K562 (cell line): ENCODE results near the gene MAML3. TPM values are rescaled to one million over a fixed set of nuclear protein-coding genes. Genes with fewer than 3 reads are reported as not detected.

Experiments
- ATAC-seq: fragments of 200-7000 bp; cut with Tn5 transposase; 3 replicates; pipeline ENCODE4 v1.9.1; 2020; ENCODE audit warnings: moderate library complexity
- BruUV-seq: library from RNA; stranded (reverse); fragments of 400-500 nt; replicated peaks from 2 replicates; lab custom pipeline; 2021; lab: Mats Ljungman, UMichigan
- CTCF ChIA-PET: fragments of 300-600 bp; formaldehyde crosslinking; extraction: SDS; loops from one replicate; lab custom pipeline; 2021; ENCODE audit warnings: low intra/inter-chr PET ratio; lab: Yijun Ruan, JAX
- POLR2A ChIA-PET: fragments of 300-600, 350-650 bp; sonication (Branson Sonifier 250); formaldehyde crosslinking; extraction: SDS; loops from one replicate; lab custom pipeline; 2021; ENCODE audit warnings: antibody characterized with exemption, inconsistent platforms; lab: Yijun Ruan, JAX
- DNase-seq, 4 experiments: peaks; one replicate each; pipeline versions ENCODE4 v3.0.0 to v3.0.0-alpha.2; 2011 to 2018; ENCODE audit warnings: low spot score in 3 of 4, mixed read lengths in 3 of 4; ENCODE audit errors: extremely low read depth in 1 of 4
- FAIRE-seq: peaks from 2 replicates; lab custom pipeline; 2011; peaks lifted over from hg19 to GRCh38; lab: Jason Lieb, UNC
- H2AFZ ChIP-seq: 2 replicates; pipeline ENCODE4 v1.6.0; 2011; ENCODE audit warnings: low read depth, low read length, control low read depth, inconsistent platforms
- H3K27ac ChIP-seq: fragments of 200-600 bp; 3 replicates; pipeline ENCODE4 v1.8.0; 2011; ENCODE audit warnings: low read depth, mild to moderate bottlenecking, control low read depth, inconsistent platforms, low read length, moderate library complexity, mixed read lengths; ENCODE audit errors: extremely low read depth
- H3K27me3 ChIP-seq, 2 experiments: fragments of 300-600 bp in 1 of 2; 2 replicates in 1 of 2; 3 replicates in 1 of 2; pipeline versions ENCODE4 v1.6.0 to v1.8.0; 2011; ENCODE audit warnings: inconsistent platforms in 2 of 2, low read length in 2 of 2, mild to moderate bottlenecking in 1 of 2, mixed read lengths in 1 of 2, moderate library complexity in 1 of 2; ENCODE audit not compliant: control insufficient read depth in 2 of 2, insufficient read depth in 2 of 2
- H3K36me3 ChIP-seq: fragments of 300-600 bp; 3 replicates; pipeline ENCODE4 v1.8.0; 2011; ENCODE audit warnings: mild to moderate bottlenecking, low read length, inconsistent platforms; ENCODE audit not compliant: control insufficient read depth, insufficient read depth
- H3K4me1 ChIP-seq, 2 experiments: fragments of 200-600 bp in 1 of 2; replicated peaks in 1 of 2; 2 replicates in 1 of 2; 3 replicates in 1 of 2; pipeline versions ENCODE4 v1.5.1 to v1.8.0; 2011; ENCODE audit warnings: inconsistent platforms in 2 of 2, low read length in 2 of 2, mild to moderate bottlenecking in 1 of 2, mixed read lengths in 1 of 2, moderate library complexity in 1 of 2; ENCODE audit not compliant: control insufficient read depth in 2 of 2, insufficient read depth in 2 of 2
- H3K4me2 ChIP-seq: 2 replicates; pipeline ENCODE4 v1.6.1; 2011; ENCODE audit warnings: low read length, control low read depth, inconsistent platforms, mixed read lengths; ENCODE audit not compliant: insufficient read depth
- H3K4me3 ChIP-seq: fragments of 200-600 bp; sonication (generic), shearing (Covaris generic); 2 replicates; pipeline ENCODE4 v1.5.1; 2016; ENCODE audit warnings: control low read depth, inconsistent platforms
- H3K79me2 ChIP-seq: fragments of 200-600 bp; 3 replicates; pipeline ENCODE4 v1.8.0; 2011; ENCODE audit warnings: low read length, inconsistent platforms; ENCODE audit not compliant: control insufficient read depth, insufficient read depth
- H3K9ac ChIP-seq, 2 experiments: 2 replicates each; pipeline versions ENCODE4 v1.6.0 to v1.6.1; 2011; ENCODE audit warnings: low read depth in 2 of 2, low read length in 2 of 2, control low read depth in 1 of 2, inconsistent platforms in 1 of 2, mild to moderate bottlenecking in 1 of 2, mixed read lengths in 1 of 2; ENCODE audit not compliant: insufficient read depth in 1 of 2
- H3K9me1 ChIP-seq: one replicate; pipeline ENCODE4 v1.6.0; 2011; ENCODE audit warnings: inconsistent platforms, mild to moderate bottlenecking, low read length, moderate library complexity; ENCODE audit not compliant: control insufficient read depth, insufficient read depth
- H3K9me3 ChIP-seq: replicated peaks from 2 replicates; pipeline ENCODE4 v1.5.1; 2011; ENCODE audit warnings: low read depth, low read length, inconsistent platforms; ENCODE audit not compliant: control insufficient read depth, insufficient read depth
- H4K20me1 ChIP-seq: replicated peaks from 2 replicates; pipeline ENCODE4 v1.6.1; 2011; ENCODE audit warnings: low read length, inconsistent platforms, mixed read lengths; ENCODE audit not compliant: control insufficient read depth, insufficient read depth
- CBX8 ChIP-seq: fragments of 200-600 bp; sonication (generic); IDR thresholded peaks from 2 replicates; pipeline ENCODE4 v1.6.1; 2012; ENCODE audit warnings: borderline replicate concordance, mixed run types, low read depth, mild to moderate bottlenecking, moderate library complexity, mixed read lengths, low read length, control low read depth, inconsistent platforms; ENCODE audit not compliant: poor library complexity, severe bottlenecking; ENCODE audit errors: extremely low read depth
- CCAR2 ChIP-seq: fragments of 200-400 bp; formaldehyde crosslinking; IDR thresholded peaks from 2 replicates; pipeline ENCODE4 v1.6.1; 2017; ENCODE audit warnings: mild to moderate bottlenecking, low read depth, low read length
- CCNT2 ChIP-seq: IDR thresholded peaks from 2 replicates; pipeline ENCODE4 v1.6.1; 2011; ENCODE audit warnings: borderline replicate concordance, low read depth, mild to moderate bottlenecking, moderate library complexity, mixed read lengths, low read length; ENCODE audit not compliant: insufficient read length; ENCODE audit errors: extremely low read depth
- FOXJ2 ChIP-seq: fragments of 200-800 bp; sonication (Bioruptor generic); IDR thresholded peaks from 2 replicates; pipeline ENCODE4 v1.6.1; 2016; ENCODE audit warnings: missing genetic modification characterization, missing compliant biosample characterization
- GATAD2A ChIP-seq: fragments of 450-650 bp; IDR thresholded peaks from 2 replicates; pipeline ENCODE4 v1.6.1; 2017
- JUN ChIP-seq, 2 experiments: sonication (generic) in 1 of 2; formaldehyde crosslinking in 1 of 2; IDR thresholded peaks; 2 replicates each; pipeline versions ENCODE4 v1.6.1 to v1.8.0; 2012 to 2022; ENCODE audit warnings: borderline replicate concordance in 2 of 2, mild to moderate bottlenecking in 2 of 2, improper control_type of control experiment in 1 of 2, low read depth in 1 of 2, low read length in 1 of 2, missing genetic modification reagents in 1 of 2
- NR2C1 ChIP-seq, 2 experiments: fragments of 450-650 bp; IDR thresholded peaks; 2 replicates each; pipeline ENCODE4 v1.6.1; 2017; ENCODE audit warnings: mild to moderate bottlenecking in 2 of 2, antibody characterized with exemption in 1 of 2, inconsistent platforms in 1 of 2, missing compliant biosample characterization in 1 of 2, missing genetic modification characterization in 1 of 2
- SP2 ChIP-seq: IDR thresholded peaks from 2 replicates; pipeline ENCODE4 v1.6.1; 2011; ENCODE audit warnings: mild to moderate bottlenecking, low read depth, low read length, moderate library complexity; ENCODE audit not compliant: poor library complexity, severe bottlenecking; ENCODE audit errors: extremely low read depth
- TFAM ChIP-seq: fragments of 250-450 bp; sonication (Bioruptor Pico); conservative IDR thresholded peaks from 2 replicates; pipeline ENCODE4 v1.5.0; 2021; ENCODE audit warnings: mild to moderate bottlenecking, moderate library complexity
- TRIM28 ChIP-seq: fragments of 450-650 bp; IDR thresholded peaks from 2 replicates; pipeline ENCODE4 v1.6.1; 2017
- ZKSCAN1 ChIP-seq: fragments of 150-350 bp; IDR thresholded peaks from 2 replicates; pipeline ENCODE4 v1.6.1; 2016; ENCODE audit warnings: low read depth, low read length
- ZSCAN32 ChIP-seq: fragments of 450-650 bp; formaldehyde crosslinking; IDR thresholded peaks from 2 replicates; pipeline ENCODE4 v1.4.0; 2020; ENCODE audit warnings: mild to moderate bottlenecking, moderate library complexity
- WGBS: fragments of 100-300 bp; shearing (Covaris generic); methylation state at CpG from one replicate; pipeline ENCODE4 v1.1.6; 2016; ENCODE audit warnings: low coverage, mixed read lengths; ENCODE audit not compliant: insufficient coverage; ENCODE audit errors: missing lambda C conversion rate; 5-methylcytosine and 5-hydroxymethylcytosine counted together
- in situ Hi-C: fragments of 300-500 bp; cut with MboI; formaldehyde crosslinking; loops from 4 replicates; pipeline ENCODE4 v1.15.0; 2018; ENCODE audit warnings: inconsistent platforms, mixed read lengths
- intact Hi-C: fragments of 100-400 bp; cut with micrococcal nuclease; formaldehyde crosslinking; loops from 2 replicates; pipeline ENCODE4 v1.14.2; 2022
- polyA plus RNA-seq, 8 experiments: library from polyadenylated mRNA; depleted of rRNA in 4 of 8; stranded (reverse) in 5 of 8; unstranded in 3 of 8; fragments of >200 nt; fragmentation: Nextera tagmentation in 2 of 8; fragmentation: Illumina TruSeq in 1 of 8; extraction: Ambion mirVana in 2 of 8; extraction: Trizol in 1 of 8; gene quantifications; 2 replicates each; pipeline versions ENCODE4 v1.2.1 to v1.2.3, GENCODE V29; 2011 to 2014; ENCODE audit warnings: inconsistent platforms in 1 of 8, missing spikeins in 1 of 8
- total RNA-seq, 7 experiments: library from RNA; depleted of rRNA in 6 of 7; stranded (reverse); fragments of >200 nt in 6 of 7; fragmentation: Illumina TruSeq in 2 of 7; extraction: Trizol in 2 of 7; gene quantifications; 2 replicates each; pipeline versions ENCODE4 v1.2.1 to v1.2.3, GENCODE V29; 2011 to 2021; ENCODE audit warnings: low replicate concordance in 1 of 7
- TF ChIP-seq, protein P1 (sequence below): sonication (generic); formaldehyde crosslinking; IDR thresholded peaks from 2 replicates; pipeline ENCODE4 v1.8.0; 2022; ENCODE audit warnings: missing genetic modification reagents, mild to moderate bottlenecking, borderline replicate concordance
- TF ChIP-seq, protein P2 (sequence below): fragments of 250-450 bp; sonication (Bioruptor Pico); IDR thresholded peaks from 2 replicates; pipeline ENCODE4 v1.4.0; 2020; ENCODE audit warnings: mild to moderate bottlenecking, moderate library complexity
- TF ChIP-seq, protein P3 (sequence below): IDR thresholded peaks from 2 replicates; pipeline ENCODE4 v1.6.1; 2011; ENCODE audit not compliant: insufficient read length; ENCODE audit errors: extremely low read depth
- TF ChIP-seq, protein P4 (sequence below): sonication (generic); formaldehyde crosslinking; IDR thresholded peaks from 2 replicates; pipeline ENCODE4 v1.8.0; 2022; ENCODE audit warnings: mild to moderate bottlenecking, missing genetic modification reagents

The MAML3 gene
- total and polyA plus RNA-seq, 9 of the 15 experiments (the other 6 are each of a cell fraction or from before 2014, with no cell fraction given), result 0.01 to 0.55 (median 0.25) TPM

DNA sequence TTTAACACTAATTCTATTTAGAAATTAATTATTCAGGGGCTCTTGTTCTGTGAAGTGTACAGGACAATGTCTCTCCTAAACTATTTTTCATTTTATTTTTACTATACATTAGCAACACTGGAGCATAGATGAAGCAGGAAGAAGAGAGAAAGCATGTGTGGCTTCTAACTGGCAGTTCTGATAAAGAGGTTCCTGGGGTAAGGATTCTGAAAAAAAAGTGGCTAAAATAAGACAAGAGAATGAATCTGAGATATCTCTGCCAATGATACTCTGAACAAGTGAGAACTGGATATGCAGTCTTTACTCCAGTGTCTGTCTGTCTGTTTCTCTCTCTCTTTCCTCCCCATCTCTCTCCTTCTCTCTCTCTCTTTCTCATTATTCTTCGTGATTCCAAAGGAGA is 125.9 kb downstream of the MAML3 start:
- CTCF ChIA-PET, result no interaction called here
- no peaks in the 10 kb centered on the region for H3K36me3 ChIP-seq
- DNase-seq (no peak), ATAC-seq (no peak), FAIRE-seq (no peak)
- no peaks in the 10 kb centered on the region for H4K20me1 ChIP-seq
- in situ Hi-C loops, result no loop called here
- peaks cover 5 to 7% of the 10 kb centered on the region in 2 experiments; a peak in 3 of 5 replicates for H3K27me3 ChIP-seq
- intact Hi-C loops, result no loop called here
- no peak overlapping the region for H3K9ac ChIP-seq
- WGBS, result 0% methylated on average over 1 of the region's 1 CpG
- no TSS peak for BruUV-seq
- TF ChIP-seq TFAM (CRISPR knock-in tag) (no peak), NR2C1 (IDR thresholded peaks at IDR 0.05) (no peak), NR2C1 (tag; IDR thresholded peaks at IDR 0.05) (no peak), CCNT2 (no peak), TRIM28 (no peak), JUN (IDR thresholded peaks at IDR 0.05; ENCODE audit: borderline replicate concordance, low read depth, low read length) (no peak), JUN (CRISPR knock-in tag; IDR thresholded peaks at IDR 0.05; ENCODE audit: borderline replicate concordance) (no peak), ZSCAN32 (CRISPR knock-in tag) (no peak), FOXJ2 (tag) (no peak), CBX8 (no peak), CCAR2 (no peak), ZKSCAN1 (no peak), SP2 (no peak), GATAD2A (no peak)
- TF ChIP-seq, protein P1, sequence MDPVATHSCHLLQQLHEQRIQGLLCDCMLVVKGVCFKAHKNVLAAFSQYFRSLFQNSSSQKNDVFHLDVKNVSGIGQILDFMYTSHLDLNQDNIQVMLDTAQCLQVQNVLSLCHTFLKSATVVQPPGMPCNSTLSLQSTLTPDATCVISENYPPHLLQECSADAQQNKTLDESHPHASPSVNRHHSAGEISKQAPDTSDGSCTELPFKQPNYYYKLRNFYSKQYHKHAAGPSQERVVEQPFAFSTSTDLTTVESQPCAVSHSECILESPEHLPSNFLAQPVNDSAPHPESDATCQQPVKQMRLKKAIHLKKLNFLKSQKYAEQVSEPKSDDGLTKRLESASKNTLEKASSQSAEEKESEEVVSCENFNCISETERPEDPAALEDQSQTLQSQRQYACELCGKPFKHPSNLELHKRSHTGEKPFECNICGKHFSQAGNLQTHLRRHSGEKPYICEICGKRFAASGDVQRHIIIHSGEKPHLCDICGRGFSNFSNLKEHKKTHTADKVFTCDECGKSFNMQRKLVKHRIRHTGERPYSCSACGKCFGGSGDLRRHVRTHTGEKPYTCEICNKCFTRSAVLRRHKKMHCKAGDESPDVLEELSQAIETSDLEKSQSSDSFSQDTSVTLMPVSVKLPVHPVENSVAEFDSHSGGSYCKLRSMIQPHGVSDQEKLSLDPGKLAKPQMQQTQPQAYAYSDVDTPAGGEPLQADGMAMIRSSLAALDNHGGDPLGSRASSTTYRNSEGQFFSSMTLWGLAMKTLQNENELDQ (CRISPR knock-in tag), result no peak
- TF ChIP-seq, protein P2, sequence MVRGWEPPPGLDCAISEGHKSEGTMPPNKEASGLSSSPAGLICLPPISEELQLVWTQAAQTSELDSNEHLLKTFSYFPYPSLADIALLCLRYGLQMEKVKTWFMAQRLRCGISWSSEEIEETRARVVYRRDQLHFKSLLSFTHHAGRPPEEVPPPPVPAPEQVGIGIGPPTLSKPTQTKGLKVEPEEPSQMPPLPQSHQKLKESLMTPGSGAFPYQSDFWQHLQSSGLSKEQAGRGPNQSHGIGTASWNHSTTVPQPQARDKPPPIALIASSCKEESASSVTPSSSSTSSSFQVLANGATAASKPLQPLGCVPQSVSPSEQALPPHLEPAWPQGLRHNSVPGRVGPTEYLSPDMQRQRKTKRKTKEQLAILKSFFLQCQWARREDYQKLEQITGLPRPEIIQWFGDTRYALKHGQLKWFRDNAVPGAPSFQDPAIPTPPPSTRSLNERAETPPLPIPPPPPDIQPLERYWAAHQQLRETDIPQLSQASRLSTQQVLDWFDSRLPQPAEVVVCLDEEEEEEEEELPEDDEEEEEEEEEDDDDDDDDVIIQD (CRISPR knock-in tag), result no peak
- TF ChIP-seq, protein P3, sequence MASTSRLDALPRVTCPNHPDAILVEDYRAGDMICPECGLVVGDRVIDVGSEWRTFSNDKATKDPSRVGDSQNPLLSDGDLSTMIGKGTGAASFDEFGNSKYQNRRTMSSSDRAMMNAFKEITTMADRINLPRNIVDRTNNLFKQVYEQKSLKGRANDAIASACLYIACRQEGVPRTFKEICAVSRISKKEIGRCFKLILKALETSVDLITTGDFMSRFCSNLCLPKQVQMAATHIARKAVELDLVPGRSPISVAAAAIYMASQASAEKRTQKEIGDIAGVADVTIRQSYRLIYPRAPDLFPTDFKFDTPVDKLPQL, result no peak
- TF ChIP-seq, protein P4, sequence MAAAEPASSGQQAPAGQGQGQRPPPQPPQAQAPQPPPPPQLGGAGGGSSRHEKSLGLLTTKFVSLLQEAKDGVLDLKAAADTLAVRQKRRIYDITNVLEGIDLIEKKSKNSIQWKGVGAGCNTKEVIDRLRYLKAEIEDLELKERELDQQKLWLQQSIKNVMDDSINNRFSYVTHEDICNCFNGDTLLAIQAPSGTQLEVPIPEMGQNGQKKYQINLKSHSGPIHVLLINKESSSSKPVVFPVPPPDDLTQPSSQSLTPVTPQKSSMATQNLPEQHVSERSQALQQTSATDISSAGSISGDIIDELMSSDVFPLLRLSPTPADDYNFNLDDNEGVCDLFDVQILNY, result no peak
- TF ChIP-seq, all 486 proteins: peak for 0
- POLR2A ChIA-PET, result no interaction called here
- no peaks in the 10 kb centered on the region for H3K9me3 ChIP-seq
- H2AFZ ChIP-seq, result no peak overlapping the region
- H3K9me1 ChIP-seq, result no peaks in the 10 kb centered on the region
- no peaks in the 10 kb centered on the region for H3K4me1 ChIP-seq
- no peaks in the 10 kb centered on the region for H3K79me2 ChIP-seq
- H3K4me3 ChIP-seq, result no peak overlapping the region
- no peak overlapping the region for H3K27ac ChIP-seq
- no peak overlapping the region for H3K4me2 ChIP-seq
